H1 (cell line): ENCODE results near the gene GSDME. TPM values are rescaled to one million over a fixed set of nuclear protein-coding genes. Genes with fewer than 3 reads are reported as not detected.

Experiments
- polyA plus RNA-seq, 7 experiments: library from polyadenylated mRNA; depleted of rRNA in 3 of 7; stranded (reverse) in 5 of 7; unstranded in 2 of 7; fragments of >200 nt in 5 of 7; fragments of 200-250 nt in 2 of 7; gene quantifications; 1 replicate in 5 of 7; 2 replicates in 1 of 7; 4 replicates in 1 of 7; pipeline versions ENCODE4 v1.2.1 to v1.2.3, GENCODE V29; 2011 to 2013; ENCODE audit warnings: missing spikeins in 2 of 7, mixed read lengths in 2 of 7
- total RNA-seq: library from RNA; stranded (reverse); fragmentation: NEBNext Ultra II Directional; extraction: Animal tissue kit (Norgen Biotek cat#: 25700); gene quantifications from 2 replicates; pipeline ENCODE4 v1.2.1, GENCODE V29; 2021

GSDME gene
- total and polyA plus RNA-seq, 2 of the 8 experiments (the other 6 are each of a cell fraction or from before 2014, with no cell fraction given): 5.4 to 7.6 TPM

Other genes with a start within 250 kb of the GSDME start
- 84.1 and 98.3 TPM in 2 replicates for gene PALS2, start 184.0 kb downstream of the GSDME start, total RNA-seq
- 6.1 and 10.4 TPM in 2 replicates for gene PALS2, start 184.0 kb downstream of the GSDME start, polyA plus RNA-seq (2011; rRNA removed)
- 9.4 and 13.9 TPM in 2 replicates for gene OSBPL3, start 222.7 kb upstream of the GSDME start, total RNA-seq
- gene OSBPL3, start 222.7 kb upstream of the GSDME start, polyA plus RNA-seq (2011; rRNA removed): 2.2 and 2.8 TPM in 2 replicates